IgD-negative memory B cell (primary cell): ENCODE results near the gene OTUD5. TPM values are rescaled to one million over a fixed set of nuclear protein-coding genes. Genes with fewer than 3 reads are reported as not detected.

Source experiments
- H3K27ac Mint-ChIP-seq, 3 donors: one replicate each; pipeline ENCODE4 v1.8.0; 2020 to 2022; ENCODE audit warnings: mild to moderate bottlenecking in 3 of 3, mixed read lengths in 3 of 3, moderate library complexity in 1 of 3
- H3K27me3 Mint-ChIP-seq: one replicate; pipeline ENCODE4 v1.8.0; 2021; ENCODE audit warnings: mixed read lengths
- H3K36me3 Mint-ChIP-seq: one replicate; pipeline ENCODE4 v1.8.0; 2020; ENCODE audit warnings: mild to moderate bottlenecking, mixed read lengths
- H3K4me1 Mint-ChIP-seq, 3 donors: one replicate each; pipeline ENCODE4 v1.8.0; 2020 to 2022; ENCODE audit warnings: mixed read lengths in 3 of 3, mild to moderate bottlenecking in 1 of 3
- H3K4me3 Mint-ChIP-seq, 4 donors: one replicate each; pipeline ENCODE4 v1.8.0; 2020 to 2022; ENCODE audit warnings: mild to moderate bottlenecking in 4 of 4, mixed read lengths in 4 of 4, moderate library complexity in 3 of 4
- H3K9me3 Mint-ChIP-seq, 3 donors: one replicate each; pipeline ENCODE4 v1.8.0; 2020 to 2021; ENCODE audit warnings: mixed read lengths in 3 of 3, mild to moderate bottlenecking in 1 of 3
- polyA plus RNA-seq: library from polyadenylated mRNA; unstranded; fragments of 300-500 nt; fragmentation: Illumina TruSeq; gene quantifications from one replicate; pipeline ENCODE4 v1.2.3, GENCODE V29; 2021

OTUD5 gene
- polyA plus RNA-seq, 1 donor from 2014 or later = 30.2 TPM

- peaks cover 9% of the 10 kb centered on the region for H3K27me3 Mint-ChIP-seq
- peaks cover 0 to 2% (median 0%) of the 10 kb centered on the region in 3 donors for H3K9me3 Mint-ChIP-seq
- peaks cover 51 to 73% (median 70%) of the 10 kb centered on the region in 3 donors for H3K4me1 Mint-ChIP-seq
- H3K27ac Mint-ChIP-seq = peak overlapping the region; percentile 98 to 99 (median 99)
- peak overlapping the region; percentile 77 to 89 (median 84) for H3K4me3 Mint-ChIP-seq
- peaks cover 20% of the 10 kb centered on the region for H3K36me3 Mint-ChIP-seq
These were observed 20.9 kb downstream of the OTUD5 start for GRCh38 chrX:48936429-48937053.

DNA sequence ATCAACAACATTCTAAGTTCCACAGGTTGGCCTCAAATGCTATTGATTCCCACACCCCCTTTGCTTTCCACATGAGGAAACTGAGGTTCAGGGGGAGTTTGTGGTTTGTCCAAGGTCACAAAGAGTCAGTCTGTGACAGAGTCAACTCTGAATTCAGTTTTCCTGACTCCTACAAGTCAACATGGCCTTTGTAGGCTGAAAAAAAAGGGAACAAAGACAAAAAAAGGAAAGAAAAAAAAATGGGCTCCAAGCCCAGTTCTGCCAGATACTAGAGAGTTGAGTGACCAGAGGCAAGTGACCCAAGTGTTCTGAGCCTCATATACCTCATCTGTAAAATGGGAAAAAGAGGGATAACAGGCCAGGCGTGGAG is 22.1 kb downstream of the OTUD5 start:
- H3K4me3 Mint-ChIP-seq = peak overlapping the region in 3 of 4 donors; percentile 76 to 77 (median 76)
- H3K36me3 Mint-ChIP-seq = peaks cover 22% of the 10 kb centered on the region
- peaks cover 0 to 2% (median 0%) of the 10 kb centered on the region in 3 donors for H3K9me3 Mint-ChIP-seq
- H3K27me3 Mint-ChIP-seq = peaks cover 9% of the 10 kb centered on the region
- H3K4me1 Mint-ChIP-seq = peaks cover 50 to 66% (median 64%) of the 10 kb centered on the region in 3 donors
- H3K27ac Mint-ChIP-seq = peak overlapping the region; percentile 91 to 99 (median 98)

DNA sequence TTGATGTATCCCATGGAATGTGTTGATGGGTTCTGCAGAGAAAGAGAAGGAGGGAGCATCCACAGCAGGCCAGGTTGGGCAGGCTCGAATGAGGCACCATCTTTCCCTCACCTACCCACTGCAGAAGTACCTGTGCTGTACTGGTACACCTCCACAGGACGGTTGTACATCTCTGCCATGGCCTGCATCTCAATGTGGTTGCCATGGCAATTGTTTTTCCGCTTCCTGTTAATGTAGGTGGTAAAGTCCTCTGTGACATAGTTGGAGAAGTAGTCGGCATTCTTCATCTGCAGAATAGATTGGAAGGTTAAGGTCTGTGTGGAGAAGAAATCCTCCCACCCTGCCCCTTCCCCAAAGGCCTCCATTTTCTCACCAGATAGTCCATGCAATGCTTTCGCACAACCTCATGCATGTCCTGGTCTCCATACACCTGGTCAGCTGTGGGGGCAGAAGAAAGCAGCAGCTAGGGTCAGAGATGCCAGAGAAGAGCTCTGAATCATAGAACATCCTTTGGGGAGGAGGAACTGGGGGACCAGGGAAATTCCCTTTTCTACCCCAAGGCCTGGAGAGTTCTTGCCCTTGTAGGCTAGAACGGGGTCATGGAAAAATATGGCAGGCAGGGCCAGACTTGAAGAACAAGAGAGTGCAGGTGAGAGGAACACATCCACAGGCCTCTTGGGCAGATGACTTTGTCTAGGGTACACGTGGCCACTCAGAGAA is 22.7 kb downstream of the OTUD5 start:
- Mint-ChIP-seq H3K4me3 (peak overlapping the region in 3 of 4 donors; percentile 76 to 83 (median 77)), H3K27me3 (peaks cover 6% of the 10 kb centered on the region), H3K4me1 (peaks cover 46 to 61% (median 60%) of the 10 kb centered on the region in 3 donors), H3K27ac (peak overlapping the region; percentile 91 to 99 (median 98)), H3K36me3 (peaks cover 19% of the 10 kb centered on the region), H3K9me3 (peaks cover 0 to 2% (median 0%) of the 10 kb centered on the region in 3 donors)

- Mint-ChIP-seq H3K27me3 (peaks cover 3% of the 10 kb centered on the region), H3K36me3 (peaks cover 19% of the 10 kb centered on the region), H3K4me3 (peak overlapping the region; percentile 27 to 85 (median 73)), H3K27ac (peak overlapping the region; percentile 3 to 95 (median 91)), H3K9me3 (peaks cover 0 to 2% (median 0%) of the 10 kb centered on the region in 3 donors), H3K4me1 (peaks cover 37 to 51% (median 51%) of the 10 kb centered on the region in 3 donors)
These were observed 23.6 kb downstream of the OTUD5 start for GRCh38 chrX:48933757-48934156.

- peaks cover 5% of the 10 kb centered on the region for H3K27me3 Mint-ChIP-seq
- H3K4me3 Mint-ChIP-seq = peak overlapping the region; percentile 19 to 84 (median 38)
- no peaks in the 10 kb centered on the region for H3K9me3 Mint-ChIP-seq
- peak overlapping the region; percentile 41 to 82 (median 46) for H3K27ac Mint-ChIP-seq
- peaks cover 13% of the 10 kb centered on the region for H3K36me3 Mint-ChIP-seq
- peaks cover 16 to 27% (median 24%) of the 10 kb centered on the region in 3 donors for H3K4me1 Mint-ChIP-seq
These were observed 29.5 kb downstream of the OTUD5 start for GRCh38 chrX:48927736-48928382.

DNA sequence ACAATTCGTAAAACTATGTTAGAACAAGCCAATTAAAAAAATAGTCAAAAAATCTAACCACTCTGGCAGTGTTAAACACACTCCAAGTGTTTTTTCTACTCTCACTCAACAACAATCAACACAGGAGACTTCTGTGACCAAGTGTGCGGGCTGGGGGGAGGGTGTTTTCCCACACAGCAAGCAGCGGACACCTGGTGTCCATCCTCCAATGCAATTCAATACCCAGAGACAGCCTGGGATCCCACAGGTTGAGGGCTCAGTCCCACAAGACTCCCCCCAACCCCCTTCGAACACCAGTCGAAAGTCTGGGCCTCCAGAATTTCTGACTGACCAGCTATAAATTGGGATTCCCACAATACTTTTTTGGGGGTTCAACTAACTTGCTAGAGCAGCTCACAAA is 30.3 kb downstream of the OTUD5 start:
- Mint-ChIP-seq H3K27me3 (peaks cover 5% of the 10 kb centered on the region), H3K4me1 (peaks cover 15 to 26% (median 24%) of the 10 kb centered on the region in 3 donors), H3K36me3 (peaks cover 11% of the 10 kb centered on the region), H3K27ac (peak overlapping the region in 2 of 3 donors; percentile 46 to 82), H3K9me3 (no peaks in the 10 kb centered on the region), H3K4me3 (peak overlapping the region in 1 of 4 donors; percentile 84)

GRCh38 chrX:48924270-48924669 is 33.1 kb downstream of the OTUD5 start:
- Mint-ChIP-seq H3K4me3 (peak overlapping the region in 1 of 4 donors; percentile 4), H3K4me1 (peaks cover 15 to 43% (median 31%) of the 10 kb centered on the region in 3 donors), H3K27ac (peak overlapping the region; percentile 29 to 60 (median 47)), H3K9me3 (no peaks in the 10 kb centered on the region), H3K36me3 (peaks cover 9% of the 10 kb centered on the region), H3K27me3 (peaks cover 9% of the 10 kb centered on the region)

DNA sequence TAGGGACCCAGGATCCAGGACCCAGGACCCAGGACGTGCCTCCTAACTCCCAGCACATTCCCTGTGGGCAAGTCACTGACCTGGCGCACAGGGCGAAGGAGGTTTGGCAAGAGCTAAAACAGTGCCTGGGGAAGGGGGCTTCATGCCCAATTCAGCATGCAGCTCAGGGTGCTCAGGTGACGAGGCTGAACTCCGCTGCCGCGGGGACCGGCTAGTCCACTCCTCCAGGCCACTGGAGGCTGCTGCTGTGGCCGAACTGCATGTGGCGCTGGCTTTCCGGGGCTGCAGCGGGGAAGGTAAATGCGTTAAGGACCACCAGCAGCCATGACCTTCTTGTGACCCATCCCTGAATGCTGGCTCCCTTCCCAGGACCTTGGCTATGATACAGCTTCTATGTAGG is 33.6 kb downstream of the OTUD5 start:
- Mint-ChIP-seq H3K27ac (peak overlapping the region in 2 of 3 donors; percentile 29 to 60), H3K4me1 (peaks cover 15 to 43% (median 31%) of the 10 kb centered on the region in 3 donors), H3K36me3 (peaks cover 9% of the 10 kb centered on the region), H3K4me3 (no peak overlapping the region), H3K27me3 (peaks cover 9% of the 10 kb centered on the region), H3K9me3 (no peaks in the 10 kb centered on the region)

DNA sequence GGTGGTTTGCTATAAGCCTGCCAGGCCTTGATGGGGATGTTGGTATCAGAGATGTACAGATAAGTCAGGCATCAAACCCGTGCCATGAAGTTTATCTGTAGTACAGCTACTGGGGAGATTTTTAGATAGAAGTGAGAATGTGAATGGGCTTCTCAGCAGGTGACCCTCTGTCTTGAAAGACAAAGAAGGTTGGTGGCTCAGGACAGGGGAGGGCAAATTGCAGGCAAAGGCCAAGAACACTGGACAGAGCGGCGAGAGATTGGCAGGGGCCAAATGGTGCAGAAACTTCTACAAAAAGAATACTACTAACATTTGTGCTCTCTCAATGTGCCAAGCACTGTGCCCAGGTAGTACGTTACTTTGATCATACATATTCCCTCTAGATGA is 36.7 kb downstream of the OTUD5 start:
- H3K4me1 Mint-ChIP-seq = peaks cover 5 to 31% (median 25%) of the 10 kb centered on the region in 3 donors
- peak overlapping the region; percentile 93 to 100 (median 94) for H3K4me3 Mint-ChIP-seq
- peaks cover 0 to 3% (median 0%) of the 10 kb centered on the region in 3 donors for H3K9me3 Mint-ChIP-seq
- peaks cover 16% of the 10 kb centered on the region for H3K36me3 Mint-ChIP-seq
- H3K27ac Mint-ChIP-seq = peak overlapping the region in 2 of 3 donors; percentile 6 to 96
- peaks cover 6% of the 10 kb centered on the region for H3K27me3 Mint-ChIP-seq

DNA sequence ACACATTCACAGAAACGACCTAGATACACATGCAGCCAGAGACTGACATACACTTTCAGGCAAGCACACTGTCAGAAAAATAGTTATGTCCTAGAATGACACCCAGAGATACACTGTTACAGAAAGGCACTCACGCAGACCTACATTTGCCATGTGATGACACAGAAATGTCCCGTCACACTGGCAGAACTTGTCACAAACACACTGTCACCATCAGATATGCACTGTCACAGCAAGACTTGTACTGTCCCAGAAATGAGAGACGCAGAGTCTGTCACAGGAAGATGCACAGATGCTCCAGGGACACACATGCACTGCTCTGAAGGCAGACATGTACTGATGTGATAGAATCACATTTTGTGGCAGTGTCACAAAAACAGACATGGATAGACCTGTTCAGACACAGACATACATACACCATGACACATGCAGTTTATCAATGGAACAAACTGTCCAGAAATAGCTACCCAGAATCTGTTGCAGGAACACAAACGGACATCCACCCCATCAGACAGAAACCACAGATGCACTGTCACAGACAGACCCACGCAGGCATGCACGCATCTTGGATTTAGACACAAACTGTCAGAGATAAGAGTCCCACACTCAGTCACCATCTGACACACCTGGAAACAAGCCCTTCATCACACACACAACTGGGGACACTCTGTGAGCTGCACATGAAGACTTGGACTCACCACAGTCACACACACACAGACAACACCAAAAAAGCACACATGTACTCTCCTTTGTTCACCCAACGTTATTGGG is 37.3 kb downstream of the OTUD5 start:
- Mint-ChIP-seq H3K4me1 (peaks cover 5 to 28% (median 25%) of the 10 kb centered on the region in 3 donors), H3K9me3 (peaks cover 0 to 3% (median 0%) of the 10 kb centered on the region in 3 donors), H3K4me3 (peak overlapping the region; percentile 93 to 100 (median 94)), H3K36me3 (peaks cover 12% of the 10 kb centered on the region), H3K27me3 (peaks cover 4% of the 10 kb centered on the region), H3K27ac (peak overlapping the region; percentile 96 to 99 (median 98))

DNA sequence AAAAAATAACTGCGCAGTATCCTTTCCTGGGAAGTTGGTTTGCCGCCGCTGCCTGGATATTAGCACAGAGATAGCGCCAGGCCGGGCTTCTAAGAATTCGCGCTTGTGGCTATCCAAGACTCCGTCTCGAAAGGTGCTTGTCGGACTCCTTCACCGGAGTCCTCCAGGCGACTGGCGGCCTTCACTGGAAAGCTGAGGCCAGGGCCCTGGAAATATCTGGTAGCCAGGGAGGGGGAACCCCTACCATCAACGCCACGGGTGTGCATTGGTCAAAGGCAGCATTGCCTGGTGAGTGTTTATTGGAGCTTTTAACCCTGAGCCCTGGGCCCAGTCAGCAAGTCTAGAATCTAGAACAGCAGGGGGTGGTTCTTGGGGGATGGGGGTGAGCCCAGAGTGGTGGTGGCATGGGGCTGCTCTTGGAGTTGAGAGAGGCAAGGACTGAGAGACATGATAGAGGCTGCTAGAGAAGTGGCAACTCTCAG is 38.0 kb downstream of the OTUD5 start:
- peak overlapping the region; percentile 93 to 100 (median 94) for H3K4me3 Mint-ChIP-seq
- peaks cover 0 to 3% (median 0%) of the 10 kb centered on the region in 3 donors for H3K9me3 Mint-ChIP-seq
- peak overlapping the region; percentile 96 to 99 (median 98) for H3K27ac Mint-ChIP-seq
- H3K36me3 Mint-ChIP-seq = peaks cover 11% of the 10 kb centered on the region
- H3K4me1 Mint-ChIP-seq = peaks cover 5 to 33% (median 25%) of the 10 kb centered on the region in 3 donors
- H3K27me3 Mint-ChIP-seq = peaks cover 4% of the 10 kb centered on the region

GRCh38 chrX:48918643-48919340 is 38.6 kb downstream of the OTUD5 start, which contains the start of gene PIM2:
TSS of gene PIM2 (minus strand) at chrX:48919024. CDS start at chrX:48918834, 190 bp downstream.
- peaks cover 4% of the 10 kb centered on the region for H3K27me3 Mint-ChIP-seq

DNA sequence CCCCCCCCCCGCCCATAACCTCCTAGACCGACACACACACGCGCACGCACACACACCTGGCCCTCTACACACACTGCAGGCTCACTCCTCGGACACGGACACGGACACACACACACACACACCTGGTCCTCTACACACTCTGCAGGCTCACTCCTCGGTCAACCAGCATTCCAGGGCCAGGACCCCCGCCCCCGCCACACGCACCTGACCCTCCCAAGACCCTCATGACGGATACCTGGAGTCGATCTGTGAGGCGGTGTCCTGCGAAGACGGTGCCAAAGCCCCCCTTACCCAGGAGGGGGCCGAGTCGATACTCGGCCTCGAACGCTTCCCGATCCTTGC is 39.1 kb downstream of the OTUD5 start:
- peak overlapping the region; percentile 93 to 100 (median 94) for H3K4me3 Mint-ChIP-seq
- H3K27ac Mint-ChIP-seq = peak overlapping the region; percentile 96 to 99 (median 98)
- H3K27me3 Mint-ChIP-seq = peaks cover 6% of the 10 kb centered on the region
- H3K9me3 Mint-ChIP-seq = peaks cover 0 to 3% (median 0%) of the 10 kb centered on the region in 3 donors
- peaks cover 5 to 33% (median 20%) of the 10 kb centered on the region in 3 donors for H3K4me1 Mint-ChIP-seq
- peaks cover 7% of the 10 kb centered on the region for H3K36me3 Mint-ChIP-seq

More at GRCh38 chrX:48918643-48919340, 38.6 kb downstream of the OTUD5 start, which contains the start of gene PIM2:
- H3K4me3 Mint-ChIP-seq = peak within 1 kb of the TSS; percentile 93 to 100 (median 94)
- H3K9me3 Mint-ChIP-seq = peaks cover 0 to 3% (median 0%) of the 10 kb centered on the region in 3 donors
- peaks cover 5 to 33% (median 20%) of the 10 kb centered on the region in 3 donors for H3K4me1 Mint-ChIP-seq
- H3K36me3 Mint-ChIP-seq = peaks cover 7% of the 10 kb centered on the region
- peak within 1 kb of the TSS; percentile 96 to 99 (median 98) for H3K27ac Mint-ChIP-seq
